Measurements from ENCODE around the gene KCNA4. TPM values are rescaled to one million over a fixed set of nuclear protein-coding genes. Genes with fewer than 3 reads are reported as not detected.

Gene KCNA4
- total RNA-seq, 4 donors from 2014 or later: 0.23 to 0.56 TPM; not detected in 2

DNA sequence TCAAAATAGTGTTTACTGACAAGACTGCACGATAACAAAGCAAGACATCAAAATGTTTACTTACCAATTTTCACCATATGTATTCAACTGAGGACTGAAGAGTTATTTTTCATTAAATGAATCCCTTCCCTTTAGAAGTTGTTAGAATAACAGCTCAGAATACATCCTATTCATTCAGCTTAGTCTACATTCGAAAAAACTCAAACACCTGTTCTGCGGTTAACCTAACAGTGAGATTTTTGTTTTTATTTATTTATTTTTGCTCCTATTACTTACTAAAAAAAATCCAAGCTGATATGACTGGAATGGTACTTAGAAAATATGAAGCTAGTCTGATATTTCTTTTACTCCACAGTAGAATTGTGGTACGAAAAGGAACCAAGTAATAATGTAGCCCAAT lies 10.0 kb downstream of the KCNA4 start:
- 87 to 89% methylated on average over 4 of the region's 4 CpGs for WGBS, 2 donors
- intact Hi-C loops (cut with DNase I; ENCODE audit: low total_unique reads): no loop called here
- TF ChIP-seq, protein P1, sequence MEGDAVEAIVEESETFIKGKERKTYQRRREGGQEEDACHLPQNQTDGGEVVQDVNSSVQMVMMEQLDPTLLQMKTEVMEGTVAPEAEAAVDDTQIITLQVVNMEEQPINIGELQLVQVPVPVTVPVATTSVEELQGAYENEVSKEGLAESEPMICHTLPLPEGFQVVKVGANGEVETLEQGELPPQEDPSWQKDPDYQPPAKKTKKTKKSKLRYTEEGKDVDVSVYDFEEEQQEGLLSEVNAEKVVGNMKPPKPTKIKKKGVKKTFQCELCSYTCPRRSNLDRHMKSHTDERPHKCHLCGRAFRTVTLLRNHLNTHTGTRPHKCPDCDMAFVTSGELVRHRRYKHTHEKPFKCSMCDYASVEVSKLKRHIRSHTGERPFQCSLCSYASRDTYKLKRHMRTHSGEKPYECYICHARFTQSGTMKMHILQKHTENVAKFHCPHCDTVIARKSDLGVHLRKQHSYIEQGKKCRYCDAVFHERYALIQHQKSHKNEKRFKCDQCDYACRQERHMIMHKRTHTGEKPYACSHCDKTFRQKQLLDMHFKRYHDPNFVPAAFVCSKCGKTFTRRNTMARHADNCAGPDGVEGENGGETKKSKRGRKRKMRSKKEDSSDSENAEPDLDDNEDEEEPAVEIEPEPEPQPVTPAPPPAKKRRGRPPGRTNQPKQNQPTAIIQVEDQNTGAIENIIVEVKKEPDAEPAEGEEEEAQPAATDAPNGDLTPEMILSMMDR (IDR thresholded peaks at IDR 0.05): no peak
- no peak for TF ChIP-seq POLR2A (IDR thresholded peaks at IDR 0.05)
- DNase-seq (ENCODE audit: low spot score in 2 of 2): no peak
- H3K4me3 ChIP-seq (ENCODE audit: low read depth, poor library complexity, severe bottlenecking): no peak overlapping the region

DNA sequence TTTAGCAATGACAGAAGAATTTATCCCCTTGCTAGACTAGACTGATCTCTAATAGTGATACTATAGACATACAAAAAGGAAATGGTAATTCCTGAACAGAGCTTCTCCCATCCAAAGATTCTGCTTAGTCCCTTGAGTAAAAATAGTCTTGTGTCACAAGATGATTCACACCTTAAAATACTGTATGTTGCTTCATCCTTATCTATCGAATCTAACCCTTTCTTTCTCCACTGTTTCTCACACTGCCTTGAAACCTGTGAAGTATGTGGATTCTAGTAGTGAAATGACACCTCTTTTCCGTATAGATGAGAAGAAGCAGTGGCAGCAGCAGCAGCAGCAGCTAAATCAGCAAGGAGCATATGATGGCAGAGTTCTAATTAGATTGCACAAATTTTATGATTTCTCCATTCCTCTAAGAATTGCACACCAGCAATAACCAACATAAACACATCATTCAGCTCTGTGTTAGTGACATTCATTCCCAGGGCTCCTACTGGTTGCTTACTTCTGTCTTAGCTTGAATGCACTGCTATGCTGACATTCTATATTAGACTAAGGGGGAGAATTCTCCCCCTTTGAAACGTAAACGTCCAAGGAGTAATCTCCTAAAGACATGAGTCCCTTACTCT lies 14.6 kb downstream of the KCNA4 start:
- DNase-seq (ENCODE audit: low spot score in 2 of 2): no peak
- TF ChIP-seq, protein P1 (IDR thresholded peaks at IDR 0.05): no peak
- intact Hi-C loops (cut with DNase I; ENCODE audit: low total_unique reads): no loop called here
- H3K4me3 ChIP-seq (ENCODE audit: low read depth, poor library complexity, severe bottlenecking): no peak overlapping the region
- WGBS, 2 donors: 45 to 51% methylated on average over 4 of the region's 4 CpGs

DNA sequence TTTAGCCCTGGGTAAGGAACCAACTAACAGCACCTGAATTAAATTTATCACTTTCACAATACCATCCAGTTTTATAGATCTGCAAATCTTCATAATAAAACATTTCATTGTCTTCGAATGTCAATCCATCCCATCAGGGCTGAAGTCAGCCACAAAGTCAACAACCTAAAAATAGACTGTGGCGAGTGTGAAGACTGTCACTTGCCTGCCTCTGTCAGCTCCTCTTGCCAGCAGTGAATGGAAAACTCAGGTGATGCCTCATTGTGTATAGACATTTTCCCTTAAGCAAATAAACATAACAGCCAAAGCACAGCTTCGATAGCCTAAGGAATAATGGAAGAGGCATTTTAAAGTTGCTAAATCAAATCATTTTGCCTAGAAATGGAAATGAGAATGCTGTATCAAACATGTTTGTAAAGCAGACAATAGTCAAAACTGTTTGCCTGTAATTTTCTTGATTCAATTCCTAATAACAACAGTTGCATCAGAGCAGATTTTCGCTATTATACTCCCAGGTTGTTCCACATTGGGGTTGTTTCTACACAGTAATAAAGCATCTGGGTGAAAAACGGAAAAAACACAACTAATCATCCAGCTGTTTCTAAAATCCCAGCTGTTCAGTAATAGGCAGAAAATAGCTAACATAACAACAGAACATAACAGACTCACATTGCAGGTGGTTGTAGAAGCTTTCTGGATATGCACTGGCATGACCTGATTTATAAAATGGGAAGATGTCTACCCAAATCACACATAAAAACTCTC lies 15.7 kb downstream of the KCNA4 start:
- H3K4me3 ChIP-seq (ENCODE audit: low read depth, poor library complexity, severe bottlenecking): no peak overlapping the region
- 60 to 66% methylated on average over 5 of the region's 5 CpGs for WGBS, 2 donors
- no peak for DNase-seq (ENCODE audit: low spot score in 2 of 2)
- intact Hi-C loops (cut with DNase I; ENCODE audit: low total_unique reads): no loop called here
- TF ChIP-seq POLR2A (IDR thresholded peaks at IDR 0.05): no peak
- TF ChIP-seq, protein P1 (IDR thresholded peaks at IDR 0.05): no peak

DNA sequence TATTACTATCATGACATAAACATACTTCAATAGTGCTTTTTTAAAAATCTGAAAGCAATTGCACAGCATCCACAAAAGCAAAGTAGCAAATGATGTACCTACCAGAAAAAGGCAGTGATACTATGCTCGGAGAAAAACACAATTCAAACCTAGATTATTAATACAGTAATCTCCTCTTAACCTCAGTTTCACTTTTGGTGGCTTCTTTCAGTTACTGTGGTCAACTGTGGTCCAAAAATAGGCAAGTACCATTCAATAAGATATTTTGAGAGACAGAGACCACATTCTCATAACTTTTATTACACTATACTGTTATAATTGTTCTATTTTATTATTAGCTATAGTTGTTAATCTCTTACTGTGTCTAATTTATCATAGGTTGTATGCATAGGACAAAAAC lies 20.8 kb downstream of the KCNA4 start:
- H3K4me3 ChIP-seq (ENCODE audit: low read depth, poor library complexity, severe bottlenecking): no peak overlapping the region
- intact Hi-C loops (cut with DNase I; ENCODE audit: low total_unique reads): no loop called here
- no peak for TF ChIP-seq POLR2A (IDR thresholded peaks at IDR 0.05)
- TF ChIP-seq, protein P1 (IDR thresholded peaks at IDR 0.05): no peak
- 78 to 89% methylated on average over 1 of the region's 1 CpG for WGBS, 2 donors
- DNase-seq (ENCODE audit: low spot score in 2 of 2): no peak

DNA sequence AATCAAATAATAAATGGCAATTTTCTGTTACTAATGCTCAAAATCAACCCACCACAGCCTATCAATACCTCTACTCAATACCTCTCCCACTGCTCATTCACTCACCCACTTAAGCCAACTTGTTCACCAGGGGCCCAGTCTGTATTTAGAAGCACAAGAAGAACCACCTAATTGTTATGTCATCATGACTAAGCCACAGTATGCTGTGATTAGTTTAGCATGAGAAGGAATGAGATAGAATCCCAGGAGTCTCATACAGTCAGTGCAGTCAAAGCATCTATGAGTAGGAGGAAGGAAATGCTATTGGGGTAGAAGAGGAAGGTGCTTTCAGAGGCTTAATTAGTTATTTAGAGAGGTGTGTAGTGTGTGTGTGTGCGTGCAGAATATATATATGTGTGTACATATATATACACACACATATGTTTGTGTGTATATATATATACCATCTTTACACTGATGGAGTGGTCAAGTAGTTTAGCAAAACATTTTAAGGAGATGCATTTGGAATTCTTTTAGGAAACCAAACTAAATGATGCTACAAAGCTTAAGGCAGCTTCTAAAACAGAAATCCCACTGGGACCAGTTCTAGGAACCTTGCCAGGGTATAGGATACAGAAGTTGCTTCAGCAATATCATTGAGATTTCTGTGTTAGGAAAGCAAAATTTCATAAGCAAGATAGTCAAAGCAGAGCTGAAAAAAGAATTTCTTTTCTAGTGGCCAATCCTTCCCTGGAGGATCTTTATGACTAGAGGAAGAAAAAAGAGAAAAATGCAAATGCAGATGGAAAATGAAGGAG lies 27.5 kb downstream of the KCNA4 start:
- TF ChIP-seq, protein P1 (IDR thresholded peaks at IDR 0.05): no peak
- no peak for TF ChIP-seq POLR2A (IDR thresholded peaks at IDR 0.05)
- 72 to 82% methylated on average over 1 of the region's 1 CpG for WGBS, 2 donors
- intact Hi-C loops (cut with DNase I; ENCODE audit: low total_unique reads): no loop called here
- no peak overlapping the region for H3K4me3 ChIP-seq (ENCODE audit: low read depth, poor library complexity, severe bottlenecking)
- no peak for DNase-seq (ENCODE audit: low spot score in 2 of 2)
